Kidney epithelial cell (primary cell): Measurements from ENCODE around the gene SCD. TPM values are rescaled to one million over a fixed set of nuclear protein-coding genes. Genes with fewer than 3 reads are reported as not detected.
"Not testable (repeated sequence)": the region's sequence is repeated elsewhere in the genome, so short reads cannot be mapped to it uniquely, and the experiment has no call there.

Experiments used
- DNase-seq: peaks from one replicate; pipeline ENCODE4 v3.0.0-alpha.2; 2010; ENCODE audit warnings: low read depth
- H3K27me3 ChIP-seq: 2 replicates; pipeline ENCODE4 v1.6.0; 2011; ENCODE audit warnings: low read length; ENCODE audit not compliant: control insufficient read depth, insufficient read depth
- H3K36me3 ChIP-seq: 2 replicates; pipeline ENCODE4 v1.5.1; 2011; ENCODE audit warnings: low read length; ENCODE audit not compliant: control insufficient read depth, insufficient read depth
- H3K4me3 ChIP-seq: 2 replicates; pipeline ENCODE4 v1.5.1; 2011; ENCODE audit warnings: low read depth, mild to moderate bottlenecking, control low read depth, low read length
- CTCF ChIP-seq: IDR thresholded peaks from 2 replicates; pipeline ENCODE4 v1.5.1; 2011; ENCODE audit warnings: mild to moderate bottlenecking, moderate library complexity, low read length, control low read depth, inconsistent platforms; ENCODE audit not compliant: insufficient read depth, poor library complexity, severe bottlenecking
- total RNA-seq: library from RNA; depleted of rRNA; stranded (reverse); fragments of >200 nt; gene quantifications from 2 replicates; pipeline ENCODE4 v1.2.3, GENCODE V29; 2015

SCD gene
- 273 and 288 TPM in 2 replicates for total RNA-seq

- DNase-seq: peak; percentile 83
- TF ChIP-seq CTCF: no peak
- peak within 1 kb of the TSS; percentile 91 for H3K4me3 ChIP-seq
- no peaks in the 10 kb centered on the region for H3K27me3 ChIP-seq
- H3K36me3 ChIP-seq: peaks cover 5% of the 10 kb centered on the region
These were observed at the start of gene SCD for GRCh38 chr10:100346765-100347567. TSS of gene SCD (plus strand) at chr10:100347233. CDS start at chr10:100347505, 272 bp downstream.

- no peak for TF ChIP-seq CTCF
- Histone ChIP-seq H3K36me3 (no peaks in the 10 kb centered on the region), H3K4me3 (no peak overlapping the region), H3K27me3 (peaks cover 25% of the 10 kb centered on the region)
- no peak for DNase-seq
These were observed 49.8 kb upstream of the SCD start for GRCh38 chr10:100297242-100297641.

GRCh38 chr10:100301123-100301522 lies 45.9 kb upstream of the SCD start:
- not testable (repeated sequence) for DNase-seq, H3K36me3 ChIP-seq, H3K4me3 ChIP-seq
- H3K27me3 ChIP-seq: peaks cover 15% of the 10 kb centered on the region

GRCh38 chr10:100303724-100304319 lies 43.2 kb upstream of the SCD start:
- TF ChIP-seq CTCF: peak; percentile 67
- peak; percentile 4 for DNase-seq
- H3K36me3 ChIP-seq: no peaks in the 10 kb centered on the region
- peaks cover 6% of the 10 kb centered on the region for H3K27me3 ChIP-seq
- no peak overlapping the region for H3K4me3 ChIP-seq

- H3K4me3 ChIP-seq: no peak overlapping the region
- no peak for DNase-seq
- no peak for TF ChIP-seq CTCF
- no peaks in the 10 kb centered on the region for H3K36me3 ChIP-seq
- peaks cover 6% of the 10 kb centered on the region for H3K27me3 ChIP-seq
These were observed 42.6 kb upstream of the SCD start for GRCh38 chr10:100304414-100304813.

GRCh38 chr10:100306861-100307260 lies 40.2 kb upstream of the SCD start:
- no peak for DNase-seq
- Histone ChIP-seq H3K4me3 (no peak overlapping the region), H3K27me3 (peaks cover 8% of the 10 kb centered on the region), H3K36me3 (no peaks in the 10 kb centered on the region)
- no peak for TF ChIP-seq CTCF
